HepG2 (cell line): Measurements from ENCODE around the gene TAF1B. TPM values are rescaled to one million over a fixed set of nuclear protein-coding genes. Genes with fewer than 3 reads are reported as not detected.

Experiments
- AHR ChIP-seq: IDR thresholded peaks from 2 replicates; pipeline ENCODE4 v1.6.1; 2018; ENCODE audit warnings: missing genetic modification reagents, missing compliant biosample characterization
- DNMT1 ChIP-seq: sonication (generic); formaldehyde crosslinking; IDR thresholded peaks from 2 replicates; pipeline ENCODE4 v1.5.1; 2020; ENCODE audit warnings: mild to moderate bottlenecking, missing genetic modification reagents
- FIP1L1 ChIP-seq: fragments of 200-400 bp; formaldehyde crosslinking; IDR thresholded peaks from 2 replicates; pipeline ENCODE4 v1.6.1; 2018; ENCODE audit warnings: low read depth, mild to moderate bottlenecking, low read length, moderate library complexity, borderline replicate concordance; ENCODE audit not compliant: insufficient read depth
- FOSL1 ChIP-seq: sonication (generic); formaldehyde crosslinking; IDR thresholded peaks from 2 replicates; pipeline ENCODE4 v1.9.0; 2021; ENCODE audit warnings: missing genetic modification reagents, borderline replicate concordance
- FOXK2 ChIP-seq: fragments of 450-650 bp; IDR thresholded peaks from 2 replicates; pipeline ENCODE4 v1.6.1; 2016
- GABPB1 ChIP-seq: IDR thresholded peaks from 2 replicates; pipeline ENCODE4 v1.6.1; 2016; ENCODE audit warnings: mild to moderate bottlenecking, missing genetic modification reagents, moderate library complexity, missing compliant biosample characterization
- HOXD1 ChIP-seq: sonication (generic); formaldehyde crosslinking; IDR thresholded peaks from 2 replicates; pipeline ENCODE4 v1.5.0; 2020; ENCODE audit warnings: missing genetic modification reagents
- MAFK ChIP-seq, 2 experiments: IDR thresholded peaks in 1 of 2; conservative IDR thresholded peaks in 1 of 2; 2 replicates each; pipeline ENCODE4 v1.6.1; 2011; ENCODE audit warnings: improper control_type of control experiment in 2 of 2, low read length in 2 of 2
- MBNL3 ChIP-seq: fragments of 250-450 bp; sonication (Bioruptor Pico); conservative IDR thresholded peaks from 2 replicates; pipeline ENCODE4 v1.8.0; 2022; ENCODE audit warnings: mild to moderate bottlenecking, inconsistent platforms
- NONO ChIP-seq, 2 experiments: fragments of 450-650 bp in 1 of 2; sonication (generic) in 1 of 2; formaldehyde crosslinking in 1 of 2; IDR thresholded peaks in 1 of 2; conservative IDR thresholded peaks in 1 of 2; 2 replicates each; pipeline versions ENCODE4 v1.6.1 to v1.8.0; 2017 to 2022; ENCODE audit warnings: mild to moderate bottlenecking in 1 of 2, missing genetic modification reagents in 1 of 2, moderate library complexity in 1 of 2
- NPAS2 ChIP-seq: sonication (generic); formaldehyde crosslinking; IDR thresholded peaks from 2 replicates; pipeline ENCODE4 v1.8.0; 2022; ENCODE audit warnings: mild to moderate bottlenecking, missing genetic modification reagents, borderline replicate concordance
- PHF20 ChIP-seq: sonication (generic); formaldehyde crosslinking; IDR thresholded peaks from 2 replicates; pipeline ENCODE4 v1.5.0; 2020; ENCODE audit warnings: mild to moderate bottlenecking, missing genetic modification reagents
- PRPF4 ChIP-seq: fragments of 200-400 bp; formaldehyde crosslinking; IDR thresholded peaks from 2 replicates; pipeline ENCODE4 v1.6.1; 2016; ENCODE audit warnings: low read length, low read depth; ENCODE audit not compliant: poor library complexity, severe bottlenecking
- RBM22 ChIP-seq: fragments of 200-400 bp; formaldehyde crosslinking; optimal IDR thresholded peaks from 2 replicates; pipeline ENCODE3; 2017; ENCODE audit warnings: mild to moderate bottlenecking, low read length, moderate library complexity
- TEAD2 ChIP-seq: sonication (generic); formaldehyde crosslinking; IDR thresholded peaks from 2 replicates; pipeline ENCODE4 v1.9.0; 2021; ENCODE audit warnings: missing genetic modification reagents
- ZC3H13 ChIP-seq: sonication (generic); formaldehyde crosslinking; IDR thresholded peaks from 2 replicates; pipeline ENCODE4 v1.8.1; 2023; ENCODE audit warnings: mild to moderate bottlenecking, missing genetic modification reagents, moderate library complexity
- ZNF337 ChIP-seq: sonication (generic); formaldehyde crosslinking; IDR thresholded peaks from 2 replicates; pipeline ENCODE4 v1.5.1; 2020; ENCODE audit warnings: missing genetic modification reagents, low read depth, mild to moderate bottlenecking, borderline replicate concordance
- ZNF350 ChIP-seq: sonication (generic); formaldehyde crosslinking; IDR thresholded peaks from 2 replicates; pipeline ENCODE4 v1.4.0; 2020; ENCODE audit warnings: mild to moderate bottlenecking, low read depth, missing genetic modification reagents, borderline replicate concordance
- polyA plus RNA-seq, 8 experiments: library from polyadenylated mRNA; depleted of rRNA in 3 of 8; stranded (reverse) in 7 of 8; unstranded in 1 of 8; fragments of >200 nt; fragmentation: Illumina TruSeq in 4 of 8; extraction: Trizol in 4 of 8; gene quantifications; 2 replicates each; pipeline versions ENCODE4 v1.2.1 to v1.2.3, GENCODE V29; 2011 to 2016; ENCODE audit warnings: low read depth in 4 of 8, missing spikeins in 1 of 8, mixed read lengths in 1 of 8; ENCODE audit not compliant: insufficient read depth in 1 of 8
- total RNA-seq, 5 experiments: library from RNA; depleted of rRNA; stranded (reverse); fragments of >200 nt; fragmentation: Illumina TruSeq; extraction: Trizol; gene quantifications; 2 replicates each; pipeline ENCODE4 v1.2.3, GENCODE V29; 2016; ENCODE audit warnings: low read depth in 1 of 5
- TF ChIP-seq, protein P1 (sequence below): sonication (generic); formaldehyde crosslinking; IDR thresholded peaks from 2 replicates; pipeline ENCODE4 v1.5.1; 2020; ENCODE audit warnings: mild to moderate bottlenecking, missing genetic modification reagents, borderline replicate concordance
- TF ChIP-seq, protein P2 (sequence below): sonication (generic); formaldehyde crosslinking; IDR thresholded peaks from 2 replicates; pipeline ENCODE4 v1.4.0; 2020; ENCODE audit warnings: missing genetic modification reagents
- TF ChIP-seq, protein P3 (sequence below): sonication (generic); formaldehyde crosslinking; IDR thresholded peaks from 2 replicates; pipeline ENCODE4 v1.8.0; 2023; ENCODE audit warnings: mild to moderate bottlenecking, missing genetic modification reagents

TAF1B gene
- total and polyA plus RNA-seq, 2 of the 13 experiments (the other 11 are each of a cell fraction or from before 2014, with no cell fraction given), result 13.3 to 27.7 TPM

DNA sequence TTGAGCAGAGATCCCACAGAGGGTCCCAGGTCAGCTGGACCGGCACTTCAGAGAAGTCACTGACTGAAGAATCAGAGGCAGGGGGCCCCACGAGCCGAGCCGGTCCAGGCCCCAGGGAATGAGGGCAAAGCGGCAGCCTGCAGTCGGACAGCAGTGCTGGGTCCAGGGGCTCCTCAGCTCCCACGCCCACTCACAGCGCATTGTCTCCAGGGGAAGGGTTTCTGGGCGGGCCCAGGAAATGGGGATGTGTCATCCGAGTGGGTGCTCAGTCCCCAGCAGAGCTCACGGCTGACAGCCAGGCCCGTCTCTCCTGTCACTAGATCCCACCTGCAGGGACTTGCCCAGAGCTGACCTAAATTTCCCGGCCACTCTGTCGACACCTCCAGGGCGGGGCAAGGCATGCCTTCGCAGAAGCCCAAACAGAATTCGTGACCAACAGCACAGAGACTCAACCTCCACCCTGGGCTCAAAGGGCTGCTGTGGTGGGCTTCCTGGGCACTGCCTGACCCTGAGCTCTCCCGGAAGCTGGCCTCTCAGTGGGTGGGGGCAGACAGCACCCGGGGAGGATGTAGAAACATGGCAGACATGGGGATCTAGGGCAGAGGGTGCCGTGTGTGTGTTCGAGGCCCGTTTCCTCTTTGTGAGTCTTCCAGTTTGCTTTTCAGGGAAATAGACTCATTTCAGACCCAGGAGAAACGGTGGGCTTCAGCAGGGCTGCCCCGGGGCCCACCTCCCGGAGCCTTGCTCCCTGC is 42.1 kb upstream of the TAF1B start (continued):
- TF ChIP-seq, protein P1, sequence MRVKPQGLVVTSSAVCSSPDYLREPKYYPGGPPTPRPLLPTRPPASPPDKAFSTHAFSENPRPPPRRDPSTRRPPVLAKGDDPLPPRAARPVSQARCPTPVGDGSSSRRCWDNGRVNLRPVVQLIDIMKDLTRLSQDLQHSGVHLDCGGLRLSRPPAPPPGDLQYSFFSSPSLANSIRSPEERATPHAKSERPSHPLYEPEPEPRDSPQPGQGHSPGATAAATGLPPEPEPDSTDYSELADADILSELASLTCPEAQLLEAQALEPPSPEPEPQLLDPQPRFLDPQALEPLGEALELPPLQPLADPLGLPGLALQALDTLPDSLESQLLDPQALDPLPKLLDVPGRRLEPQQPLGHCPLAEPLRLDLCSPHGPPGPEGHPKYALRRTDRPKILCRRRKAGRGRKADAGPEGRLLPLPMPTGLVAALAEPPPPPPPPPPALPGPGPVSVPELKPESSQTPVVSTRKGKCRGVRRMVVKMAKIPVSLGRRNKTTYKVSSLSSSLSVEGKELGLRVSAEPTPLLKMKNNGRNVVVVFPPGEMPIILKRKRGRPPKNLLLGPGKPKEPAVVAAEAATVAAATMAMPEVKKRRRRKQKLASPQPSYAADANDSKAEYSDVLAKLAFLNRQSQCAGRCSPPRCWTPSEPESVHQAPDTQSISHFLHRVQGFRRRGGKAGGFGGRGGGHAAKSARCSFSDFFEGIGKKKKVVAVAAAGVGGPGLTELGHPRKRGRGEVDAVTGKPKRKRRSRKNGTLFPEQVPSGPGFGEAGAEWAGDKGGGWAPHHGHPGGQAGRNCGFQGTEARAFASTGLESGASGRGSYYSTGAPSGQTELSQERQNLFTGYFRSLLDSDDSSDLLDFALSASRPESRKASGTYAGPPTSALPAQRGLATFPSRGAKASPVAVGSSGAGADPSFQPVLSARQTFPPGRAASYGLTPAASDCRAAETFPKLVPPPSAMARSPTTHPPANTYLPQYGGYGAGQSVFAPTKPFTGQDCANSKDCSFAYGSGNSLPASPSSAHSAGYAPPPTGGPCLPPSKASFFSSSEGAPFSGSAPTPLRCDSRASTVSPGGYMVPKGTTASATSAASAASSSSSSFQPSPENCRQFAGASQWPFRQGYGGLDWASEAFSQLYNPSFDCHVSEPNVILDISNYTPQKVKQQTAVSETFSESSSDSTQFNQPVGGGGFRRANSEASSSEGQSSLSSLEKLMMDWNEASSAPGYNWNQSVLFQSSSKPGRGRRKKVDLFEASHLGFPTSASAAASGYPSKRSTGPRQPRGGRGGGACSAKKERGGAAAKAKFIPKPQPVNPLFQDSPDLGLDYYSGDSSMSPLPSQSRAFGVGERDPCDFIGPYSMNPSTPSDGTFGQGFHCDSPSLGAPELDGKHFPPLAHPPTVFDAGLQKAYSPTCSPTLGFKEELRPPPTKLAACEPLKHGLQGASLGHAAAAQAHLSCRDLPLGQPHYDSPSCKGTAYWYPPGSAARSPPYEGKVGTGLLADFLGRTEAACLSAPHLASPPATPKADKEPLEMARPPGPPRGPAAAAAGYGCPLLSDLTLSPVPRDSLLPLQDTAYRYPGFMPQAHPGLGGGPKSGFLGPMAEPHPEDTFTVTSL (CRISPR knock-in tag), result no peak
- TF ChIP-seq, protein P2, sequence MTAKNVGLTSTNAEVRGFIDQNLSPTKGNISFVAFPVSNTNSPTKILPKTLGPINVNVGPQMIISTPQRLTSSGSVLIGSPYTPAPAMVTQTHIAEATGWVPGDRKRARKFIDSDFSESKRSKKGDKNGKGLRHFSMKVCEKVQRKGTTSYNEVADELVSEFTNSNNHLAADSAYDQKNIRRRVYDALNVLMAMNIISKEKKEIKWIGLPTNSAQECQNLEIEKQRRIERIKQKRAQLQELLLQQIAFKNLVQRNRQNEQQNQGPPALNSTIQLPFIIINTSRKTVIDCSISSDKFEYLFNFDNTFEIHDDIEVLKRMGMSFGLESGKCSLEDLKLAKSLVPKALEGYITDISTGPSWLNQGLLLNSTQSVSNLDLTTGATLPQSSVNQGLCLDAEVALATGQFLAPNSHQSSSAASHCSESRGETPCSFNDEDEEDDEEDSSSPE, result no peak; the same call in 1 of the 2 replicates
- TF ChIP-seq DNMT1 (no peak), FIP1L1 (no peak), TEAD2 (CRISPR knock-in tag) (no peak), ZNF337 (CRISPR knock-in tag) (no peak), ZNF350 (CRISPR knock-in tag) (peak; percentile 41; the same call in 1 of the 2 replicates), MAFK (conservative IDR thresholded peaks at IDR 0.05 in 1 of 2, IDR thresholded peaks at IDR 0.05 in 1 of 2; ENCODE audit: low read length in 2 of 2) (no peak), RBM22 (no peak), FOXK2 (no peak), MBNL3 (CRISPR knock-in tag) (no peak), HOXD1 (CRISPR knock-in tag) (no peak), PRPF4 (no peak), GABPB1 (CRISPR knock-in tag) (peak; percentile 72), FOSL1 (CRISPR knock-in tag) (no peak), NPAS2 (CRISPR knock-in tag) (no peak), NONO (IDR thresholded peaks at IDR 0.05) (no peak), NONO (CRISPR knock-in tag; conservative IDR thresholded peaks at IDR 0.05) (no peak), PHF20 (CRISPR knock-in tag) (peak; percentile 45; the same call in 1 of the 2 replicates), ZC3H13 (no peak), AHR (CRISPR knock-in tag) (no peak)
- TF ChIP-seq, protein P3, sequence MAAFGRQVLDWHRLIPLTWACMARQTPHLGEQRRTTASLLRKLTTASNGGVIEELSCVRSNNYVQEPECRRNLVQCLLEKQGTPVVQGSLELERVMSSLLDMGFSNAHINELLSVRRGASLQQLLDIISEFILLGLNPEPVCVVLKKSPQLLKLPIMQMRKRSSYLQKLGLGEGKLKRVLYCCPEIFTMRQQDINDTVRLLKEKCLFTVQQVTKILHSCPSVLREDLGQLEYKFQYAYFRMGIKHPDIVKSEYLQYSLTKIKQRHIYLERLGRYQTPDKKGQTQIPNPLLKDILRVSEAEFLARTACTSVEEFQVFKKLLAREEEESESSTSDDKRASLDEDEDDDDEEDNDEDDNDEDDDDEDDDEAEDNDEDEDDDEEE, result peak; percentile 89; the same call in 1 of the 2 replicates
